NCI-H460 (cell line): ENCODE data around the gene TNF. TPM values are rescaled to one million over a fixed set of nuclear protein-coding genes. Genes with fewer than 3 reads are reported as not detected.

Source experiments
- DNase-seq: peaks from one replicate; pipeline ENCODE4 v3.0.0-alpha.2; 2016; ENCODE audit warnings: low read depth; ENCODE audit errors: extremely low read depth
- polyA plus RNA-seq: library from polyadenylated mRNA; depleted of rRNA; stranded (reverse); fragments of >200 nt; gene quantifications from 2 replicates; pipeline ENCODE4 v1.2.3, GENCODE V29; 2014; cell fraction: nucleus; rRNA removed
- total RNA-seq: library from RNA; depleted of rRNA; stranded (reverse); fragments of >200 nt; shearing (Covaris generic); gene quantifications from 2 replicates; pipeline ENCODE4 v1.2.3, GENCODE V29; 2014; rRNA removed

Gene TNF
- not detected in 2 replicates for total RNA-seq
- polyA plus RNA-seq = not detected in 2 replicates

DNA sequence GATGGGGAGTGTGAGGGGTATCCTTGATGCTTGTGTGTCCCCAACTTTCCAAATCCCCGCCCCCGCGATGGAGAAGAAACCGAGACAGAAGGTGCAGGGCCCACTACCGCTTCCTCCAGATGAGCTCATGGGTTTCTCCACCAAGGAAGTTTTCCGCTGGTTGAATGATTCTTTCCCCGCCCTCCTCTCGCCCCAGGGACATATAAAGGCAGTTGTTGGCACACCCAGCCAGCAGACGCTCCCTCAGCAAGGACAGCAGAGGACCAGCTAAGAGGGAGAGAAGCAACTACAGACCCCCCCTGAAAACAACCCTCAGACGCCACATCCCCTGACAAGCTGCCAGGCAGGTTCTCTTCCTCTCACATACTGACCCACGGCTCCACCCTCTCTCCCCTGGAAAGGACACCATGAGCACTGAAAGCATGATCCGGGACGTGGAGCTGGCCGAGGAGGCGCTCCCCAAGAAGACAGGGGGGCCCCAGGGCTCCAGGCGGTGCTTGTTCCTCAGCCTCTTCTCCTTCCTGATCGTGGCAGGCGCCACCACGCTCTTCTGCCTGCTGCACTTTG, at the start of gene TNF:
TSS of gene TNF (plus strand) at position 231 of the 567 bp plus-strand sequence. CDS start at position 408, 177 bp downstream.
- DNase-seq = no peak

DNA sequence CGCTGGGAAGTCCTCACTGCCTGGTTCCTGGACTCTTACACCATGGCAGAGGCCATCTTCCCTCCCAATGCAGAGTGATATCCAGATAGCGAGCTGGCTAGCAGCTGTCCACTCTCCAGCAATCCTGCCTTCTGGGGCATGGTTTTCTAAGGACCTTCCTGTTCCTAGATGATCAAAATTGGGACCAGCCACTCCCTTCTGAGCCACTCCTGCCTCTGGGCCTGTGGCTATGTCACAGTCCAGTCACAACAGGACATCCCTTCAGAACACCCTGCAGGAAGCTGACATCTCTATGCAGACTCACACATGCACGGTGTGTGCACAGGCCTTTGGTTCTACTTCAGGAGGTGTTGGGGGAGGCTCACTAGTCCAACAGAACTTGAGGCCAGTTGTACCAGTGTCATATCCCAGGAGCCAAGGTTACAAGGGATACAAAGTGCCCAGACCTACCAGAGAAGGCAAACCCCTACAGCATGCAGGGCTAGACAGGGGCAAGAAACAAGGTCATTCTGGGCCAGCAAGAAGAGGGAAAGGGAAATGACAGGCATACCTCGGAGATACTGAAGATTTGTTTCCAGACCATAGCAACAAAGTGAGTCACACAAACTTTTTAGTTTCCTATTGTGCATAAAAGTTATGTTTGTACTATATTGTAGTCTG, 49.3 kb upstream of the TNF start:
- DNase-seq = no peak

DNA sequence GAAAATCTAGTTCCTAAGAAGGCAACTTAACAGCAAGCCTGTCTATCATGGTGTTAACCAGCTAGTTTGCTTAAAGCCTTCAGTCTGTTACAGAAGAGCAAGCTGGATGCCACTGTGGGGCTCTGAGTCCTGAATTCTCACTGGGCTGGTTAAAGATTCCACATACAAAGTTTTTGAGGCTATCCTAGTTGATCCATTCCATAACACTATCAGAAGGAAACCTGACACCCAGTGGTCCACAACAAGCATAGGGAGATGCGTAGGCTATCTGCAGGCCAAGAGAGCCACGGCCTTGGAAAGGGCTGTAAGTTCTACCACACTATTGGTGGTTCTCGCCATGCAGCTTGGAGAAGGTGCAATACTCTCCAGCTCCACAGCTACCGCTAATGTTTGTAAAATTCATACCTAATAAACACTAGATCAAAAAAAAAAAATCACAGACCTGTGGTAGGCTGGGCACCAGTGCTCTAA, 47.0 kb upstream of the TNF start:
- DNase-seq = no peak

DNA sequence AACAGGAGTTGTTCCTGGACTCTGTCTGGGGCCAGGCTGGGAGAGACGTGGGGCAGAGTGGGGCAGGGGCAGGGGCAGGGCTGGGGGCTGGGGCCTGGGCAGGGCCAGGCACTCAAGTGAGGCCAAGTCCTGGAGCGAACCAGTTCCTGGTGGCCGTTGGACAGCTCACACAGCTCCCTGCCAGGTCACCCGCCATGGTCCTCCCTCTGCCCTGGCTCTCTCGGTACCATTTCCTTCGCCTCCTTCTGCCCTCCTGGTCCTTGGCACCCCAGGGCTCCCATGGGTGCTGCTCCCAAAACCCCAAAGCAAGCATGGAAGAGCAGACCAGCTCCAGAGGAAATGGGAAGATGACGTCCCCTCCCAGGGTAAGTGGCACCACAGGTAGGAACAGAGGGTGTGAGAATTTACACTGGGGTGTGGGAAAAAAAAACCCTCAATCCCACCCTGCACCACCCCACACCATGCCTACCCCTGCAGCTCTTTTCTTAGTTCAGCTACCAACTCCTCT, 46.5 kb upstream of the TNF start, which contains the start of gene MCCD1:
TSS of gene MCCD1 (plus strand) at position 142 of the 508 bp plus-strand sequence. CDS start at position 195, 53 bp downstream.
- DNase-seq = no peak

DNA sequence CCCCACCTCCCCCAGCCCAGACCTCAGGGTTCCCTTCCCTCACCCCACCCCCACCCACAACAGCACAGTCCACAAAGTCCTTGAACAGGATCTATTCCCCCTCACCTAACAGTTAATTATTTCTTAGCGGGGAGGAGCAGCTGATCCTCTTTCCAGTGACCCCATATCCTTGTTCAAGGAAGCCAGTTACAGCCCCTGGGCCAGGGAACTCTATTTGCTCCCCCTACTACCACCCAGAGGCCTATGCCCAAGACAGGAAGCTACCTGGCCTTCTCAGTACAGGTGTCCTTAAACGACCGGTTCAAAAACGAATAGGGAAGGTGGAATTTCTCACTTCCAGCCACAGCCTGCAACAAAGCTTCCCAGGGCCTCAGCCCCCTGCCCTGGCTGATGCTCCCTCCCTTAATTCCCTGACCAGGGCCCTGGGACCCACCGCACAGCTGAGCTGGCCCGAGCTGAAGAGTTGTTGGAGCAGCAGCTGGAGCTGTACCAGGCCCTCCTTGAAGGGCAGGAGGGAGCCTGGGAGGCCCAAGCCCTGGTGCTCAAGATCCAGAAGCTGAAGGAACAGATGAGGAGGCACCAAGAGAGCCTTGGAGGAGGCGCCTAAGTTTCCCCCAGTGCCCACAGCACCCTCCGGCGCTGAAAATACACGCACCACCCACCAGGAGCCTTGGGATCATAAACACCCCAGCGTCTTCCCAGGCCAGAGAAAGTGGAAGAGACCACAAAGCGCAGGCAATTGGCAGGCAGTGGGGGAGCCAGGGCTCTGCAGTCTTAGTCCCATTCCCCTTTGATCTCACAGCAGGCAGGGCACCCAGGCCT, 45.8 kb upstream of the TNF start:
- no peak for DNase-seq

DNA sequence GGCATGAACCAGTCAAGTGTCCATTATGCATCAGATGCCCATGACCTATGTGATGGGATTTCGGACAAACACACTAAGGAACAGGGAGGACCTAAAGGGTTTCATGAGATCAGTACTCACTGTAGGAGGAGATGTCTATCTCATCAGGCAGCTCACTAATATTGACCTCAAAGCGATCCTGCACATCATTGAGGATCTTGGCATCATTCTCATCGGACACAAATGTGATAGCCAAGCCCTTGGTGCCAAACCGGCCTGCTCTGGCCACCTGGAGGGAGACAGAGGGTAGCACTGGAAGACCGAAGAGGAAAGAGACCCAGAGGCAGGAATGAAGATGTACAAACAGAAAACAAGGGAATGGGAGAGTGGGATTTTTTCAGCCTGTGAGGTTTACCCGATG, 44.7 kb upstream of the TNF start:
- no peak for DNase-seq

DNA sequence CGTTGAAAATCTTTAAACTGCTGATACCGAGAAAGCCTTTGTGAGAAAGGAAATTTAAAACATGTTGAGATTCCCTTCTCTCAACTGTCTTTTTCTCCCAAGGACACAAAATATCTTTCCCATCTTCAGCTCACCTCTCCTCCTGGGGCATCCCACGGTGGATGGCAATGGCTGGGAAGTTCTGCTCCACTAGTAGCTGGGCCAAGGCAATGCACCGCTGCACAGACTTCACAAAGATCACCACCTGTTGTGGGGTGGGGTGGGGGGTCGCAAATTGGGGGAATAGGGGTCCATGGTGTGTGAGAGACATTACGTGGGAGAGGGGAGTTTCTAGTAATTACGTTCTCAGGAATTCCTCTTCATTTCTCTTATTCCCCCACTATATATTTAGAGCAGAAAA, 44.2 kb upstream of the TNF start:
- no peak for DNase-seq

DNA sequence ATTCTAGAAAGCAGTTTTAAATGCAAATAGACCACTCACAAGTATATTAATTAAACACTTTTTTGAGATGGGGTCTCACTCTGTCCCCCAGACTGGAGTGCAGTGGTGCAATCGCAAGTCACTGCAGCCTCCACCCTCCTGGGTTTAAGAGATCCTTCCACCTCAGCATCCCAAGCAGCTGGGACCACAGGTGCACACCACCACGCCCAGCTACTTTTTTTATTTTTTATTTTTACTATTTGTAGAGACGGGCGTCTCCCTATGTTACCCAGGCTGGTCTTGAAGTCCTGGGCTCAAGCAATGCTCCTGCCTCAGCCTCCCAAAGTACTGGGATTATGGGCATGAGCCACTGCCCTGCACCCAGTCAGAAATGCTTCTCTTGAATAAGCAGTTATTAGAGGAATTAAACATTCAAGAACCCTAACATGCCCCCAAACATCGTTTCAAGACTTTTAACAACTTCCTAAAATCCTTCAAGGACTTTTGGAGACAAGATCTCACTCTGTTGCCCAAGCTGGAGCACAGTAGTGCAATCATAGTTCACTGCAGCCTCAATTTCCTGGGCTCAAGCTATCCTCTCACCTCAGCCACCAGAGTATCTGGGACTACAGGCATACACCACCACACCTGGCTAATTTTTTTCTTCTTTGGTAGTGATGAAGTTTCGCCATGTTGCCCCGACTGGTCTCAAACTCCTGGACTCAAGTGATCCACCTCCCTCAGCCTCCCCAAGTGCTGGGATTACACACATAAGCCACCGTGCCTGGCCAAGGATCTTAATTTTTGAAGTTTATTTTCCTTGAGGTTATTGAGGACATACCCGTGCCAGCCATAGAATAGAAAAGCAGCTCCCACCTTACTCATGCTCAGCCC, 43.4 kb upstream of the TNF start:
- DNase-seq = no peak

DNA sequence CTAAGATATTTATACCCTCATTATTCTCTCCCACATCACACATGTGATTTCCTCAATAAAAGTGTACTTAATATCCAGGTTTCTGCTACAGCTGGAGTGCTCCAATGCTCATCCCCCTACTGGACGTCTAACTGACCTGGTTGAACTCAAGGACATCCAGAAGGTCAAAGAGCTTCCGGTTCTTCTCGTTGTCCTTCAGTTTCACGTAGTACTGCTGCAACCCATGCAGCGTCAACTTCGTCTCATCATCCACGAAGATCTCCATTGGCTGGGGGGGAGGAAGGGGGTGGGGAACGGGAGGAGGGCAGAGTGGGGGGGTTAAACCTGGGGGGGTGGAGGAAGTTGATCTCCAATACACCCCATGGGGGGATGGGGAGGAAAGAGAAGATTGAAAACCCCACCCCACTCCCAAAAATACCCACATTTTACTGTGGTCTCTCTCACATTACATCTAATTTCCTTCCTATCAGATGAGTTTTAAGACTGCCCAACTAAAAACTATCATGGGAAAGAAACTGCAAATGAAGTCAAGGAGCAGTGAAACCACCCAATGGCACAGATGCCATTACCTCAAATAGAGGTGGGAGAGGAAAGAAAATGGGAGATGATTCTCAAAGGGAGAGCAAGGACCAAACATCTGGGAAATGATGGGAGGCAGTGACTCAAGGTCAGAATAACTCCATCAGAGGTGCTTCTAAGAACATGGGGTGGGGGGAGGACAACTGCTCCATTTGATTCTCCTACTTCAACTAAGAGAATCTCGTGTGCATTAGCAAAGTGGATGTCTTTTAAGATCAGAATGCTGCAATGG, 42.5 kb upstream of the TNF start:
- DNase-seq = no peak

DNA sequence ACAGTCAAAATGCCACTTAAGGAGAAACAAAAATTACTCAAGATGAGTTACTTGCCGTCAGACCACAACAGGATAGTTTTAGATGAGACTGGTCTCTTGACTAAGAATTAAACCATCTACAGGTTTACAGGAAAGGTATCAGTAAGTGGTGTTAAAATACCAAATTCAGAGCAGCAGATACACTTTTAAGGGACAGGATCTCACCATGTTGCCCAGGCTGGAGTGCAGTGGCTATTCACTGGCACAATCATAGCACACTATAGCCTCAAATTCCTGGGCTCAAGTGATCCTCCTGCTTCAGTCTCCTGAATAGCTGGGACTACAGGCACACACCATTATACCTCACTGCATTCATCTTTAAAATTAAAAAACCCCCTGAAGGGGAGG, 41.9 kb upstream of the TNF start:
- no peak for DNase-seq

DNA sequence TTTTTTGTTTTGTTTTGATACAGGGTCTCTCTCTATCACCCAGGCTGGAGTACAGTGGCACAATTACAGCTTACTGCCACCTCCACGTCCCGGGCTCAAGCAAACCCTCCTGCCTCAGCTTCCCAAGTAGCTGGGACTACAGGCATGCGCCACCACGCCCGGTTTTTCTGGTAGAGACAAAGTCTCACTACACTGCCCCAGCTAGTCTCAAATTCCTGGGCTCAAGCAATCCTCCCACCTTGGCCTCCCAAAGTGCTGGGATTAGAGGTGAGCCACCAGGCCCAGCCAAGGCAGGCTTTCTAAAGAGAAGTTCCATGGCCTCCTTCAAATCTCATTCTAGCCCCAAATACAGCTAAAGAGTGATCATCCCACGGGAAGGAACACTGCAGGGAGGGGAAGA, 41.4 kb upstream of the TNF start:
- no peak for DNase-seq

DNA sequence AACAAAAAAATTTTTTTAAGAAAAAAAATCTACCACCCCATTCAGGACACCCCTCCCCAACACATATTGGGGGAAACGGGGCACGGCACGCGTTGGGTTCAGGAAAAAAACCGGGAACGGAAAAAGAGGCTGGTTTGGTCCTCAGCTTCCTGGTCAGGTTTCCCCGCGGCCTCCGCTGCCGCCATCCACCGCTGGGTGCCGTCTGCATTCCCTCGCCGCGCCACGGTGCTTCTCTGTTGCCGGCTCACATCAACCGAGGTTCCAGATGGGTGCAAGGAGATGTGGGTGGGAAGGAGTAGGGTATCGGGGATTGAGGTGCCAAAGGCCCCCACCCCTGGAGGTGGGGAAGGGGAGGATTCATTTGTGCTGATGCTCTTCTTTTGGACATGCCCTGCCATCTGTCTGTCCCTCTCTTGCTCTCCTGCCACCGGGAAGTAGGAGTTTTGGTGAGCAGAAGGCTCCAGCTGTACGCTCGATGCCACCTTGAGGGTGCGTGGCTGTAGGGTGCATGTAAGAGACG, 40.8 kb upstream of the TNF start:
- DNase-seq = no peak

DNA sequence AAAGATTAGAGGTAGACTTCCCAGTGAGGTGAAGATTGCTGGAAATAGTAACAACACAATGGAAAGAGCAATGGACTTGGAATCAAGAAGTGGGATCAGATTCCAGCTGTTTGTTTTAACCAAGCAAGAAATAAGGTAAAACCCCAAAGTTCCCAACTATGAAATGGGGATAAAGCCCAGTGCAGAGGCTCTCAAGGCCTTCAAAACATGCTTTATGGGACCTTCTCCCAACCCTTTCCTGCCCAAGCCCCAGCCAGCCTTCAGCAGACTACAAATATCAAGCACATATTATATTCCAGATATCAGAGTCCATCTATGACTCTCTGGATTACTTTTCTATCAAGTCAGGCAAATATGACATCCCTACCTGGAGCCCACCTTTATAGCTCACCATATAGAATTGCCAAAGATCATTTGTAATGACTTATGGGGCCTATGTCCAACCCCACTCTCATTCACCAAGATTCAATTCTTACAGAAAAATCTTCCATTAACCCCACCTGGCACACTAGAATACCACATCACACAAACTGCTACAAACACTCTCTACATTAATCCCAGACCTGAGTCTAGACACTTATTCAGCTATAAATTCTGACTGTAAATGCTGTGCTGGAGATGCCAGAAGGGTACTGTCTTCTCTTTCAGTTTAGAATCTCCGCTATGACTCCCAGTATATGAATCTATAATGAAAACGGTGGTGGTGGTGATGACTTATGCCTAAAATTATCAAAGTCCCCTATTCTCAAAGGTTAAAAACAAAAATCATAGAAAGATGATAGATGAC, 39.6 kb upstream of the TNF start:
- no peak for DNase-seq

DNA sequence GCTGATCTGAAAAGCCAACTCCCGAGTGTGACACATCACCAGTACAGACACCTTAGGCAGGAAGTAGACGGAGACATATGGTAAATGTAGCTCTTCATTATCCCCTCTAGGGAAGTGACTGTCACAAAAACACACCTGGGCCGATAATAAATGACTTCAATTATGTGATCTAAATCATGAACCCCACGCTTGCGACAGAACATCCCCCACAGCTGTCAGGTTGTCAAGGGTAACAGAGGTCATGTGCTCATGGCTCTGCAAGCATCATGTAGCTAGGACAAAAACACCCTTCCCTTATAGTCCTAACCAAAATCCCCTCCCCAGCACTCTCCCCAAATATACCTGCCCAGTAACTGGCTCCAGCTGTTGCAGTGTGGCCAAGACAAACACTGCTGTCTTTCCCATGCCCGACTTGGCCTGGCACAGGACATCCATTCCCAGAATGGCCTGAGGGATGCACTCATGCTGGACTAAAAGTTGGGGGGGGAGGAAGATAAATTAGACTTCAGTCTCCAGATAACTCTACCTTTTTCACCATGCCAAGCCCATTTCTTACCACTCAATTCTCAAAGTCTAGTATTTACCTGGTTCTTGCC, 36.5 kb upstream of the TNF start:
- DNase-seq = no peak

DNA sequence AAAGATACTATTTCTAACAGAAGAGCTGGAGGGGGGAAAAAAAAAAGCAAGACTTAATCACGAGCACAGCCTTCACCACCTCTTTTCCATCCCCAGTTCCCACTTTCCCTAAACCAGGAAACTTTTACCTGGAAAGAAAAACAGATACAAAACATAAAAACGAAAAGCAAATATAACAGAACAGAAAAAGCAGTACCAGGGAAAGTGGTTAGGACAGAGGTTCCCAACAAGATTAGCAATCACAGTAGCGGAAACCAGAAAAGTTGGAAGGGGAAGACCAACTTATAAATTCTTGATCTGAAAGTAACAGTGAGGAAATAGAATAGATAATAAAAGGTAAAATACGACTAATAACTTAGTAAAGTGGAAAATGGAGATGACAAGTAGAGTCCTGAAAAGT, 34.7 kb upstream of the TNF start:
- DNase-seq = no peak

DNA sequence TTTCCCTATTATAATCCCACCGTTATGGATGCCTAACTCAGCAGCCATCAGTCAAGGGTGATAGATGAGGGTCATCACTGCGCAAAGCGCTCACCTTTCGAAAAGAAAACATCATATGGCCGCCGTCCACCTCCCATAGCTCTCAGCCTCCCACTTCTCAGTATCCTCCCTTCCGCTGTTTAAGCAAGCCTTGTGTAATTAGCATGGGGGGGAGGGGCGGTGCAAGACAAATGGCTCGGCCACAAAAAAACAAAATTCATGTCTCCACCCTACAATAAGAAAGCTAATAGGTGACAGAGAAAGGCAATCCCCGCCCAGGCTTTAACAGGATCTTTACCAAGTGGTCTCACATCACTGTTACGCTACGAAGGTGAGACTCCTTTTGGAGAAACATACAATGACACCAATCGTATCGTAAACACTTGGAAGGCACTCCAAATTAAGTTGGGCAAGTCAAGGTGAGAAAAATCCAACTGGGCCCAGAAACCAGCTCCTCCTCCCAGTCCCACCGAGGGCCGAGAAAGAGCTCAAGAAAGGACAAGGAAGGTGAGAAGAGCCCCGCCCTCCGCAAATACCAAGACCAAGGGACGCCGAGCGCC, 34.2 kb upstream of the TNF start:
- DNase-seq = no peak

DNA sequence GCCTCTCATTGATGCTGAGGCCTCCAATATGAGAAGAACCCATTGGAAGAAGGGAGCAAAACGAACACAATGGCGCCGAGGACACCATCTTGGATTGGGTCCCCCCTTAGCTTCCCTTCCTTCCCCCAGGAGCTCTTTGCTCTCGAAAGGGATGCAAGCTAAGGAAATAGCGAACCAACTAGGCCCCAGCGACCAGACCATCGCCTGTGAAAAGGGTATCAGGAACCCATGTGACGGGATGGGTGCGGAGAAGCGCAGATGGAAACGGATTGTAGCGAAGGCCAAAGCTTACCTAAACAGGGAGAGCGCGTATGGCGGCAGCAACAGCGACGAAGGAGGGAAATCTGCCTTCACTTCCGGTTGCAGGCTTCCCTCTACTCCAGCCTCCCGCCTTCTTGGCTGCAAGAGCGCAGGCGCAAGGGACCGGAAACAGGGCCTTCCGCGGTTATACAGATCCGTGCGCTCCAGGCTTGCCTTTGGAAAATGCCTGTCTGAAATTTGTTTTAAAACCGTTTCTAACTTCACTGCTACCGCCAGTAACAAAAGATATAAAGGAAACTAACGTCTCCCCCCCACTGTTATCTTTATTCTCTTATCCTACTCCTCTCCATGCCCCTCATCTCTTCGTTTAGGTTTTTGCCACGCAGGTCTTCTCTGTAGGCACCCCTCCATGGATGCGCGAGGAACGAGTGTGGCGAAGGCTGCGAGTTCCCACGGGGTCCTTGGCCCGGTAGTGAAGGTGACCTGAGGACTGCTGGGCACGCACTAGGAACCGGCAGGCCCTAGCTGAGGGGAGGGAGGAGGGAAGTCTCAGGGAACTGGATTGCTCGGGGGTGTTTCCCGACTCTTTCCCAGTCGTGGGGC, 33.5 kb upstream of the TNF start, which contains the start of gene DDX39B:
TSS of gene DDX39B (minus strand) at position 346 of the 864 bp plus-strand sequence. CDS start 1,471 bp downstream, outside the sequence.
- DNase-seq = peak; percentile 92
